22Rv1 (cell line): ENCODE measurements around the gene SH3PXD2A.
"Not testable (repeated sequence)": the region's sequence is repeated elsewhere in the genome, so short reads cannot be mapped to it uniquely, and the experiment has no call there.

ENCODE experiments used
- ZFX ChIP-seq: fragments of 450-650 bp; IDR thresholded peaks from 2 replicates; pipeline ENCODE4 v1.6.1; 2017; ENCODE audit warnings: antibody characterized with exemption, borderline replicate concordance
- TF ChIP-seq, protein P1 (sequence below): fragments of 450-650 bp; IDR thresholded peaks from 2 replicates; pipeline ENCODE4 v1.5.1; 2017; ENCODE audit warnings: mild to moderate bottlenecking

DNA sequence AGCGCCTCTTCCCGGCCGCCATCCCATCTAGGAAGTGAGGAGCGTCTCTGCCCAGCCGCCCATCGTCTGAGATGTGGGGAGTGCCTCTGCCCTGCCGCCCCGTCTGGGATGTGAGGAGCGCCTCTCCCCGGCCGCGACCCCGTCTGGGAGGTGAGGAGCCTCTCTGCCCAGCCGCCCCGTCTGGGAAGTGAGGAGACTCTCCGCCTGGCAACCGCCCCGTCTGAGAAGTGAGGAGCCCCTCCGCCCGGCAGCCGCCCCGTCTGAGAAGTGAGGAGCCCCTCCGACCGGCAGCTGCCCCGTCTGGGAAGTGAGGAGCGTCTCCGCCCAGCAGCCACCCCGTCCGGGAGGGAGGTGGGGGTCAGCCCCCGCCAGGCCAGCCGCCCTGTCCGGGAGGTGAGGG lies 248.3 kb downstream of the SH3PXD2A start:
- TF ChIP-seq, protein P1, sequence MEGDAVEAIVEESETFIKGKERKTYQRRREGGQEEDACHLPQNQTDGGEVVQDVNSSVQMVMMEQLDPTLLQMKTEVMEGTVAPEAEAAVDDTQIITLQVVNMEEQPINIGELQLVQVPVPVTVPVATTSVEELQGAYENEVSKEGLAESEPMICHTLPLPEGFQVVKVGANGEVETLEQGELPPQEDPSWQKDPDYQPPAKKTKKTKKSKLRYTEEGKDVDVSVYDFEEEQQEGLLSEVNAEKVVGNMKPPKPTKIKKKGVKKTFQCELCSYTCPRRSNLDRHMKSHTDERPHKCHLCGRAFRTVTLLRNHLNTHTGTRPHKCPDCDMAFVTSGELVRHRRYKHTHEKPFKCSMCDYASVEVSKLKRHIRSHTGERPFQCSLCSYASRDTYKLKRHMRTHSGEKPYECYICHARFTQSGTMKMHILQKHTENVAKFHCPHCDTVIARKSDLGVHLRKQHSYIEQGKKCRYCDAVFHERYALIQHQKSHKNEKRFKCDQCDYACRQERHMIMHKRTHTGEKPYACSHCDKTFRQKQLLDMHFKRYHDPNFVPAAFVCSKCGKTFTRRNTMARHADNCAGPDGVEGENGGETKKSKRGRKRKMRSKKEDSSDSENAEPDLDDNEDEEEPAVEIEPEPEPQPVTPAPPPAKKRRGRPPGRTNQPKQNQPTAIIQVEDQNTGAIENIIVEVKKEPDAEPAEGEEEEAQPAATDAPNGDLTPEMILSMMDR = not testable (repeated sequence)
- not testable (repeated sequence) for TF ChIP-seq ZFX
